GM15510 (cell line): ENCODE measurements around the gene DOCK9.

Experiments
- POLR2A ChIP-seq: IDR thresholded peaks from 3 replicates; pipeline ENCODE4 v1.6.1; 2011; ENCODE audit warnings: borderline replicate concordance; ENCODE audit not compliant: insufficient read length; ENCODE audit errors: extremely low read depth

DOCK9 gene

GRCh38 chr13:98751861-98752466 lies 225.9 kb downstream of the DOCK9 start:
- no peak for TF ChIP-seq POLR2A

- no peak for TF ChIP-seq POLR2A
These were observed 226.5 kb downstream of the DOCK9 start for GRCh38 chr13:98751367-98751782.

- no peak for TF ChIP-seq POLR2A
These were observed 228.4 kb downstream of the DOCK9 start for GRCh38 chr13:98749501-98749900.

- TF ChIP-seq POLR2A = no peak
These were observed 230.9 kb downstream of the DOCK9 start for GRCh38 chr13:98746968-98747367.
